CD8-positive, alpha-beta memory T cell (primary cell): ENCODE measurements around the gene MAPK1. TPM values are rescaled to one million over a fixed set of nuclear protein-coding genes. Genes with fewer than 3 reads are reported as not detected.

Source experiments
- CTCF ChIA-PET: fragments of 350-600 bp; sonication (Branson Sonifier 250); formaldehyde crosslinking; loops from one replicate; lab custom pipeline; 2021; ENCODE audit warnings: antibody characterized with exemption; lab: Charles Lee
- POLR2A ChIA-PET: fragments of 350-600 bp; sonication (Branson Sonifier 250); formaldehyde crosslinking; loops from one replicate; lab custom pipeline; 2021; ENCODE audit warnings: antibody characterized with exemption; lab: Charles Lee
- DNase-seq, 5 donors: peaks; one replicate each; pipeline versions ENCODE4 v3.0.0 to v3.0.0-alpha.2; 2020 to 2022; ENCODE audit warnings: mixed read lengths in 1 of 5
- H3K27ac ChIP-seq: one replicate; pipeline ENCODE4 v1.7.0; 2013; ENCODE audit warnings: low read depth, mild to moderate bottlenecking, low read length, moderate library complexity
- H3K27me3 ChIP-seq: 2 replicates; pipeline ENCODE4 v1.7.0; 2013; ENCODE audit warnings: low read length, mild to moderate bottlenecking; ENCODE audit not compliant: insufficient read depth, poor library complexity, severe bottlenecking
- H3K36me3 ChIP-seq: 2 replicates; pipeline ENCODE4 v1.7.0; 2013; ENCODE audit warnings: mild to moderate bottlenecking, low read length, moderate library complexity; ENCODE audit not compliant: insufficient read depth
- H3K4me1 ChIP-seq: 2 replicates; pipeline ENCODE4 v1.7.0; 2013; ENCODE audit warnings: mild to moderate bottlenecking, low read length, moderate library complexity; ENCODE audit not compliant: insufficient read depth
- H3K4me3 ChIP-seq: 2 replicates; pipeline ENCODE4 v1.7.0; 2013; ENCODE audit warnings: mild to moderate bottlenecking, low read length
- H3K9me3 ChIP-seq: 2 replicates; pipeline ENCODE4 v1.7.0; 2013; ENCODE audit warnings: mild to moderate bottlenecking, low read length
- H3K27ac Mint-ChIP-seq, 8 donors: one replicate each; pipeline ENCODE4 v1.8.0; 2020 to 2021; ENCODE audit warnings: mixed read lengths in 8 of 8, mild to moderate bottlenecking in 6 of 8, inconsistent platforms in 3 of 8, moderate library complexity in 3 of 8
- H3K27me3 Mint-ChIP-seq, 2 donors: one replicate each; pipeline ENCODE4 v1.8.0; 2020 to 2021; ENCODE audit warnings: mixed read lengths in 2 of 2, mild to moderate bottlenecking in 1 of 2, moderate library complexity in 1 of 2
- H3K36me3 Mint-ChIP-seq, 3 donors: one replicate each; pipeline ENCODE4 v1.8.0; 2020 to 2021; ENCODE audit warnings: mixed read lengths in 3 of 3, inconsistent platforms in 1 of 3, mild to moderate bottlenecking in 1 of 3
- H3K4me1 Mint-ChIP-seq, 3 donors: one replicate each; pipeline ENCODE4 v1.8.0; 2020 to 2021; ENCODE audit warnings: mixed read lengths in 3 of 3, inconsistent platforms in 1 of 3, mild to moderate bottlenecking in 1 of 3
- H3K4me3 Mint-ChIP-seq, 7 donors: one replicate each; pipeline ENCODE4 v1.8.0; 2020 to 2021; ENCODE audit warnings: mixed read lengths in 7 of 7, mild to moderate bottlenecking in 6 of 7, moderate library complexity in 4 of 7, inconsistent platforms in 2 of 7
- H3K9me3 Mint-ChIP-seq, 5 donors: one replicate each; pipeline ENCODE4 v1.8.0; 2020 to 2022; ENCODE audit warnings: mixed read lengths in 5 of 5, mild to moderate bottlenecking in 3 of 5, moderate library complexity in 2 of 5, inconsistent platforms in 1 of 5
- polyA plus RNA-seq: library from polyadenylated mRNA; unstranded; fragments of 300-500 nt; fragmentation: Illumina TruSeq; gene quantifications from one replicate; pipeline ENCODE4 v1.2.3, GENCODE V29; 2021
- total RNA-seq, 2 experiments: library from RNA; stranded (reverse); gene quantifications; one replicate each; pipeline ENCODE4 v1.2.3, GENCODE V29; 2021

The MAPK1 gene
- total and polyA plus RNA-seq, 3 experiments from 2014 or later, result 103 to 134 (median 132) TPM

DNA sequence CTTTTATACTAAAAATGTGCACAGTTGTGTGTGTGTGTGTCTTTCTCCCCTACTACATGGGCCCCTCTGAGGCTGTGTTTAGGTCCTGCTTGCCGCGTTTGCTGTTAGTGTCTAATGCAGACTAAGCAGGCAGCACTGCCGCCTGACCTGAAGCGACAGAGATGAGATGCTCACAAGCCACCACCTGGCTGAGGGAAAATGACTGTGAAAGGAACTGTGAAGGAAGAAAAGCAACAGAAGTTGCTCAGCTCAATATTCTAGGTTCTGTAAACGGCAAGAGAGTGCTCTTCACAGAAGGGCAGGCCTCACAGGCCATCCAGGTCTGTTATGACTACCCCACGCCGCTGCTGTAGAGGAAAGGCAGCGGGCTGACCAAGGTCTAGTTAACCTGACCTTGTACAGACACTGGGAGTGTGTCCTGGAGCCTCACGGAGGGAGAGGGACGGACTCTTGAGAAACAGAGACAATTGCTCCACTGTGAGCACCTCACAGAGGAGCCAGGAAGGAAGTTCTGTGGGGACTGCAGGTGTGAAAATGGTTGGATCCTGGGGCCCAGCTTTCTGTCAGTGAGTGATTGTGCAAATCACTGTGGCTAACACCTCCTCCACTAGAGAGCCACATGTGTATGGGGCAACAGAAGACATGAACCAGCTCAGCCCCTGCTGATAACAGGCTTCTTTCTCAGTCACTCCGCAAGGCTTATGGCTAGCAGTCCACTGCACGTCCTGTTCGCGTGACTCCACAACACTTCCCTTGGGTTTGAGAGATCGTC, 100.6 kb downstream of the MAPK1 start:
- Mint-ChIP-seq H3K27me3 (no peaks in the 10 kb centered on the region), H3K27ac (peak overlapping the region; percentile 91 to 99 (median 96)), H3K9me3 (no peaks in the 10 kb centered on the region), H3K4me3 (peak overlapping the region; percentile 64 to 90 (median 83)), H3K36me3 (peaks cover 9 to 87% (median 14%) of the 10 kb centered on the region in 3 donors), H3K4me1 (peaks cover 73 to 80% (median 79%) of the 10 kb centered on the region in 3 donors)
- Histone ChIP-seq H3K4me3 (no peak overlapping the region), H3K9me3 (no peaks in the 10 kb centered on the region), H3K36me3 (peaks cover 56% of the 10 kb centered on the region), H3K4me1 (peaks cover 64% of the 10 kb centered on the region), H3K27ac (peak overlapping the region; percentile 55), H3K27me3 (no peaks in the 10 kb centered on the region)
- ChIA-PET POLR2A (interaction anchor here (1.0 to 2.3 kb wide), 5 partner anchors 9 to 100 kb away, joined by 4 to 13 read pairs (median 5); partner anchors contain the start of genes MAPK1 and YPEL1), CTCF (interaction anchor here (1.1 to 1.8 kb wide), 4 partner anchors 18 to 99 kb away, joined by 3 to 4 read pairs (median 4); partner anchors contain the start of gene YPEL1)
- DNase-seq, result peak; percentile 17 to 89 (median 69)

DNA sequence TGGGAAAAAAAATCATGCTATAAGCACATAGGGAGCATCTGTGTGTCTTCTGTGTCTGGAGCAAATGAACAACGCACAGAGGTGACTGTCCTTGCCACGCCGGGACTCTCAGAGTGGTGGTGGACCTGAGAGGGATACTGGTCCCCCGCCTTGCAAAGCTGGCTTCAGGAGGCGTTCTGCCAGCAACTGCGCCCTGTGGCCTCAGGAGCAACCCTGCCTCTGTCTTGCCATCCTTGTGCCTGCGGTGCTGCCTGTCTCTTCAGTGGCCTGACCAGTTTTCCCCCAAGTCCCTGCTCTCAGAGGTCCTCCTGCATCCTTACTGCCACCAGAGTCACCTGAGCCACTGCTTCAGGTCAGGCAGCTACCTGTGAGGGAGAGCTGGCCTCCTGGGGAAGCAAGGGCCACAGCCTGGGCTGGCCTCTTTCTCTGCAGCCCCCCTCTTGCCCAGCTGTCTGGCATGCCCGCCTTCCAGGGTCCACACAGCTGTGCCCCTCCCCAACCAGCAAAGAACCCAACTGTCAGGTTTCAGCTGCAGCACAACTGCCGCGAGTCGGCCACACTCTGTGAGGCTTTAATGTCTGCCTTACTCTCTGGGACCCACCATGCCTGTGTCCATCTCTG, 101.4 kb downstream of the MAPK1 start:
- Mint-ChIP-seq H3K9me3 (no peaks in the 10 kb centered on the region), H3K4me1 (peaks cover 79 to 83% (median 82%) of the 10 kb centered on the region in 3 donors), H3K36me3 (peaks cover 5 to 85% (median 12%) of the 10 kb centered on the region in 3 donors), H3K4me3 (peak overlapping the region; percentile 64 to 90 (median 83)), H3K27me3 (no peaks in the 10 kb centered on the region), H3K27ac (peak overlapping the region; percentile 91 to 99 (median 96))
- H3K27me3 ChIP-seq, result no peaks in the 10 kb centered on the region
- POLR2A ChIA-PET, result interaction anchor here (1.0 to 2.3 kb wide), 4 partner anchors 8 to 30 kb away, joined by 5 to 13 read pairs (median 6); partner anchors contain the start of gene YPEL1
- peak overlapping the region; percentile 52 for H3K27ac ChIP-seq
- H3K4me3 ChIP-seq, result no peak overlapping the region
- peaks cover 72% of the 10 kb centered on the region for H3K4me1 ChIP-seq
- CTCF ChIA-PET, result no interaction called here
- no peak for DNase-seq
- H3K9me3 ChIP-seq, result no peaks in the 10 kb centered on the region
- H3K36me3 ChIP-seq, result peaks cover 50% of the 10 kb centered on the region

- H3K4me3 Mint-ChIP-seq, result peak overlapping the region; percentile 42 to 90 (median 78)
- Histone ChIP-seq H3K27me3 (no peaks in the 10 kb centered on the region), H3K27ac (peak overlapping the region; percentile 26), H3K4me3 (no peak overlapping the region), H3K9me3 (no peaks in the 10 kb centered on the region), H3K4me1 (peaks cover 74% of the 10 kb centered on the region), H3K36me3 (peaks cover 42% of the 10 kb centered on the region)
- ChIA-PET POLR2A (interaction anchor here (1.2 kb wide), 2 partner anchors 28 to 103 kb away, joined by 4 to 6 read pairs; partner anchors contain the start of genes MAPK1 and YPEL1), CTCF (interaction anchor here (1.1 to 1.6 kb wide), 2 partner anchors 16 to 39 kb away, joined by 3 to 4 read pairs; no protein-coding TSS in a partner anchor)
- peaks cover 96 to 100% (median 100%) of the 10 kb centered on the region in 3 donors for H3K4me1 Mint-ChIP-seq
- H3K27ac Mint-ChIP-seq, result peak overlapping the region; percentile 89 to 96 (median 91)
- H3K36me3 Mint-ChIP-seq, result peaks cover 5 to 79% (median 12%) of the 10 kb centered on the region in 3 donors
- no peaks in the 10 kb centered on the region for H3K9me3 Mint-ChIP-seq
- DNase-seq, result peak in 1 of 5 donors; percentile 13
- no peaks in the 10 kb centered on the region for H3K27me3 Mint-ChIP-seq
These were observed 103.2 kb downstream of the MAPK1 start for GRCh38 chr22:21764038-21764804.

DNA sequence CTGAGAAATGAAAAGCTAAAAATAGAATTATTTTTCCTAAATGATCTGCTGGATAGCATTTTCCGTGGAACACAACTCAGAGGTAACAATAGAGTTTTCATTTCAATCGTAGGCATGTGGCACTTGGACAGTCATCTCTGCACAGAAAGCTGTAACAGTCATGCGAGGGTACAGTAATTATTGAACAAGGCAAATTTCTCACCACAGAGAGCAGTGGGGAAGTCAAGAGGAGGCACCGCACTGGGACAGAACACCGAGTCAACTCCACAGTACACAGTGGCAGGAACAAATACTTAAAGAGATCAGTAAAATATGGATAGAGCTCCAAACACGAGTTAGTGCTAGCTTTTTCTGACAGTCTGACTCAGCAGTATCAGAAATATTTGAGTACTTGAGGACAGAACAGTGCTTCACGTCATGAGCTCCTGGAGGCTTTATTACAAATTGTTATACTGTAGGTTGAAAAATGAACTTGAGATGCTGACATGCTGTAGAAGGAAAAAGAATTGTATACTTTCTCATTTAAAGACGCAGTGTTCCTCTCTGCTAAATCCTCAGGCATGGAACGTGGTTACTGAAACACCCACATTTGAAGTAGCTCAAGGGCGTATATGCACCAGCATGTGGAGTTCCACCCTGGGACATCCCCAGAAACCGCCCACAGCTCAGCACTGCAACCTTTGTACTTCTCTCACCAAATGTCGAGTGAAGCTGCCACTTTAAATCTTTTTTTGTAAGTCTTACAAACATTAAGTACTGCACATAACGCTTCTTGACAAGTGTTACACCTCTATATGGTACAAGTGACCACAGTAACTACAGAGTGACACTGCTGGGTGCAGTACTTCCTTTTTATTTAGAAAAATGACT, 104.5 kb downstream of the MAPK1 start:
- Mint-ChIP-seq H3K4me3 (peak overlapping the region; percentile 42 to 90 (median 78)), H3K27ac (peak overlapping the region; percentile 89 to 96 (median 91)), H3K4me1 (peaks cover 95 to 99% (median 98%) of the 10 kb centered on the region in 3 donors), H3K27me3 (no peaks in the 10 kb centered on the region), H3K36me3 (peaks cover 3 to 81% (median 15%) of the 10 kb centered on the region in 3 donors), H3K9me3 (no peaks in the 10 kb centered on the region)
- Histone ChIP-seq H3K4me1 (peaks cover 68% of the 10 kb centered on the region), H3K36me3 (peaks cover 32% of the 10 kb centered on the region), H3K27me3 (no peaks in the 10 kb centered on the region), H3K27ac (peak overlapping the region; percentile 36), H3K9me3 (no peaks in the 10 kb centered on the region), H3K4me3 (no peak overlapping the region)
- peak in 4 of 5 donors; percentile 30 to 75 (median 54) for DNase-seq
- POLR2A ChIA-PET, result interaction anchor here (0.5 to 2.5 kb wide), 9 partner anchors 9 to 223 kb away, joined by 3 to 14 read pairs (median 4); partner anchors contain the start of genes MAPK1, PPM1F and YPEL1
- CTCF ChIA-PET, result interaction anchor here (0.9 to 4.0 kb wide), 5 partner anchors 9 to 47 kb away, joined by 3 to 18 read pairs (median 4); partner anchors contain the start of gene YPEL1

DNA sequence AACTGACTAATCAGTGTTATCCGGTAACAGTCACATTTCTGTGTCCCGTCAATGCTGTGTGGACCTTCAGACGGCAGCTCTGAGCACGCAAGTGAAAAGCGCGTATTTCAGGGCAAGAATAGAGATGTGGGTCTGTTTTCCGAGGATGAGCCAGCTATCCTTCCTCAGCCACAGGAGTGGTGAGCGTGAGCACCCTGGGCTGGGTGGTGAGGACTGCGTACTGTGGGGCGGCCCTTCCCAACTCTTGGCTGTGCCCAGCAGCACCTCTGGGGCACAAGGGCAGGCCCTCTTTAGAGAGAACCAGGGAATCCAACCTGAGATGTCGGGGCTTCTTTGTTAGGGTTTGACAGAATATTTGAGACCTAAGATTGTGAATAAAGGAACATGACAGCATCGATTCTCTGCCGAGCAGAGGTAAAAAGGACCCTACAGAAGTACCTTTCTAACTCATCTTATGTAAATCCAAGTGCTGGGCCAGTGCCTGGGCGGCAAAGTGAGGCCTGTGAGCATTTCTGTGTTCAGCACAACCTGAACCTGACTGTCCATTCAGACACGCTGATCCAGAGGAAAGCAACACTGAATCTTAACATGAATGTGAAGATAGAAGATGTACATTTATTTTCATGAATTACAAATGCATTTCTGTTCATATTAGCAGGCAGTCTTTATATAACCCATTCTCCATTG, 105.3 kb downstream of the MAPK1 start:
- DNase-seq, result no peak
- POLR2A ChIA-PET, result interaction anchor here (0.5 to 2.5 kb wide), 4 partner anchors 11 to 105 kb away, joined by 3 to 14 read pairs (median 4); partner anchors contain the start of genes MAPK1 and YPEL1
- H3K27me3 ChIP-seq, result no peaks in the 10 kb centered on the region
- Mint-ChIP-seq H3K36me3 (peaks cover 3 to 80% (median 15%) of the 10 kb centered on the region in 3 donors), H3K4me3 (peak overlapping the region; percentile 42 to 90 (median 72)), H3K4me1 (peaks cover 90 to 96% (median 90%) of the 10 kb centered on the region in 3 donors), H3K27me3 (no peaks in the 10 kb centered on the region), H3K27ac (peak overlapping the region in 7 of 8 donors; percentile 74 to 96 (median 91)), H3K9me3 (no peaks in the 10 kb centered on the region)
- peaks cover 32% of the 10 kb centered on the region for H3K36me3 ChIP-seq
- H3K4me1 ChIP-seq, result peaks cover 62% of the 10 kb centered on the region
- H3K4me3 ChIP-seq, result no peak overlapping the region
- H3K9me3 ChIP-seq, result no peaks in the 10 kb centered on the region
- no peak overlapping the region for H3K27ac ChIP-seq
- CTCF ChIA-PET, result interaction anchor here (1.1 to 4.0 kb wide), 4 partner anchors 10 to 36 kb away, joined by 3 to 18 read pairs (median 6); partner anchors contain the start of gene YPEL1

DNA sequence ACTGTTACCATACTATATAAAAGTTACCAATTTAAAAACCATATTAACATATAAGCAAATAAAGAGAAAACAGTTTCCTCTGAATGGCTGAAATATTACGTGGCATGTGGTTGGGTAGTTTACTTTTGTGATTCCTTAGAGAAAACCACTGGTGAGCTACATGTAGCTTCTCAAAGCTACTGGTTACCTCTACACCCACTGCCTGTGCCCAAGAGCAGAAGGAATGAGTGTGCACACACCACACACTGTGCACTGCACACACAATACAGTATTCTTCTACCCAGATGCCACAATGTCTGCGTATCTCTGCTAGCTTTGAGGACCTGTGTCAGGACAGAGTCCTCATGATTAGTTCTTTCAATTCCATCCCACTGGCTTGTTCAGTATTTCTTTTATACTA, 106.4 kb downstream of the MAPK1 start:
- Histone ChIP-seq H3K9me3 (no peaks in the 10 kb centered on the region), H3K27ac (no peak overlapping the region), H3K4me1 (peaks cover 56% of the 10 kb centered on the region), H3K4me3 (no peak overlapping the region), H3K27me3 (no peaks in the 10 kb centered on the region), H3K36me3 (peaks cover 26% of the 10 kb centered on the region)
- CTCF ChIA-PET, result interaction anchor here (1.1 to 4.0 kb wide), 3 partner anchors 11 to 26 kb away, joined by 3 to 18 read pairs (median 3); partner anchors contain the start of gene YPEL1
- POLR2A ChIA-PET, result interaction anchor here (0.5 to 2.5 kb wide), 3 partner anchors 25 to 94 kb away, joined by 3 to 14 read pairs (median 3); partner anchors contain the start of gene YPEL1
- no peak for DNase-seq
- peak overlapping the region in 4 of 7 donors; percentile 22 to 66 (median 53) for H3K4me3 Mint-ChIP-seq
- peaks cover 3 to 79% (median 18%) of the 10 kb centered on the region in 3 donors for H3K36me3 Mint-ChIP-seq
- H3K27ac Mint-ChIP-seq, result peak overlapping the region; percentile 26 to 91 (median 70)
- H3K9me3 Mint-ChIP-seq, result no peaks in the 10 kb centered on the region
- H3K27me3 Mint-ChIP-seq, result no peaks in the 10 kb centered on the region
- H3K4me1 Mint-ChIP-seq, result peaks cover 80 to 86% (median 82%) of the 10 kb centered on the region in 3 donors
